D721Med (cell line): ENCODE results near the gene FAHD1.

Experiments
- DNase-seq: peaks from one replicate; pipeline ENCODE4 v3.0.0; 2011; ENCODE audit warnings: low spot score; ENCODE audit not compliant: insufficient read length
- FAIRE-seq: peaks from 2 replicates; lab custom pipeline; 2011; peaks lifted over from hg19 to GRCh38; lab: Jason Lieb, UNC
- TF ChIP-seq, protein P1 (sequence below): IDR thresholded peaks from 2 replicates; pipeline ENCODE4 v1.5.1; 2012; ENCODE audit warnings: mild to moderate bottlenecking, control low read depth; ENCODE audit not compliant: insufficient read depth; ENCODE audit errors: missing control alignments

FAHD1 gene

DNA sequence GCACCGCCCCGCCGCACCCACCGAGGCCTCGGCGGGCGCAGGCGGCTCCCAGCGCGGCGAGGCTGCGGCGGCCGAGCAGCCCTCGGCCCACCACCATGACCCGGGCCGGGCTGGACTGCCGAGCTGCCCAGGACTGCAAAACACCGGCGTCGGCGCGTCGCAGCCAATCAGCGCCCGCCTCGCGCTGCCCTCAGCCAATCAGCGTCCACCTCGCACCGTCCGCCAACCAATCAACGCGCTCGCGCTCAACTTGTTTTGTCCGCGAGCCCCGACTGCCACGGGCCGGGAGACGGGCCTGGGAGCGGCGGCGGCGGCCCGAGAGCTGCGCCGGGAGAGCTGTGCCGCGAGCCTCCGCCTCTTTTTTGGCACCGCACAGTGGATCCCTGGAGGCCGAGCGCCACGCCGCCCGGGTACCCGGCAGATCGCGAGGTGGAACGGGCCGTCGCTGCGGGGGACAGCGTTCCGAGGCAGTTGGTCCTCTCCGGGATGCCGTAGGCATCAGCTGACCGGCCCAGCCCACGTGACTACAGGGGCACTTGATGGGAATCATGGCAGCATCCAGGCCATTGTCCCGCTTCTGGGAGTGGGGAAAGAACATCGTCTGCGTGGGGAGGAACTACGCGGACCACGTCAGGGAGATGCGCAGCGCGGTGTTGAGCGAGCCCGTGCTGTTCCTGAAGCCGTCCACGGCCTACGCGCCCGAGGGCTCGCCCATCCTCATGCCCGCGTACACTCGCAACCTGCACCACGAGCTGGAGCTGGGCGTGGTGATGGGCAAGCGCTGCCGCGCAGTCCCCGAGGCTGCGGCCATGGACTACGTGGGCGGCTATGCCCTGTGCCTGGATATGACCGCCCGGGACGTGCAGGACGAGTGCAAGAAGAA is at the start of gene FAHD1, which contains the start of gene HAGH:
Gene FAHD1 (plus strand): TSS at position 516 of the 883 bp plus-strand sequence. CDS start 33 bp downstream, at position 549.
Gene HAGH (minus strand): TSS at position 135 of the 883 bp plus-strand sequence. CDS start 38 bp downstream, at position 97.
- TF ChIP-seq, protein P1, sequence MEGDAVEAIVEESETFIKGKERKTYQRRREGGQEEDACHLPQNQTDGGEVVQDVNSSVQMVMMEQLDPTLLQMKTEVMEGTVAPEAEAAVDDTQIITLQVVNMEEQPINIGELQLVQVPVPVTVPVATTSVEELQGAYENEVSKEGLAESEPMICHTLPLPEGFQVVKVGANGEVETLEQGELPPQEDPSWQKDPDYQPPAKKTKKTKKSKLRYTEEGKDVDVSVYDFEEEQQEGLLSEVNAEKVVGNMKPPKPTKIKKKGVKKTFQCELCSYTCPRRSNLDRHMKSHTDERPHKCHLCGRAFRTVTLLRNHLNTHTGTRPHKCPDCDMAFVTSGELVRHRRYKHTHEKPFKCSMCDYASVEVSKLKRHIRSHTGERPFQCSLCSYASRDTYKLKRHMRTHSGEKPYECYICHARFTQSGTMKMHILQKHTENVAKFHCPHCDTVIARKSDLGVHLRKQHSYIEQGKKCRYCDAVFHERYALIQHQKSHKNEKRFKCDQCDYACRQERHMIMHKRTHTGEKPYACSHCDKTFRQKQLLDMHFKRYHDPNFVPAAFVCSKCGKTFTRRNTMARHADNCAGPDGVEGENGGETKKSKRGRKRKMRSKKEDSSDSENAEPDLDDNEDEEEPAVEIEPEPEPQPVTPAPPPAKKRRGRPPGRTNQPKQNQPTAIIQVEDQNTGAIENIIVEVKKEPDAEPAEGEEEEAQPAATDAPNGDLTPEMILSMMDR = no peak
- no peak for FAIRE-seq

DNA sequence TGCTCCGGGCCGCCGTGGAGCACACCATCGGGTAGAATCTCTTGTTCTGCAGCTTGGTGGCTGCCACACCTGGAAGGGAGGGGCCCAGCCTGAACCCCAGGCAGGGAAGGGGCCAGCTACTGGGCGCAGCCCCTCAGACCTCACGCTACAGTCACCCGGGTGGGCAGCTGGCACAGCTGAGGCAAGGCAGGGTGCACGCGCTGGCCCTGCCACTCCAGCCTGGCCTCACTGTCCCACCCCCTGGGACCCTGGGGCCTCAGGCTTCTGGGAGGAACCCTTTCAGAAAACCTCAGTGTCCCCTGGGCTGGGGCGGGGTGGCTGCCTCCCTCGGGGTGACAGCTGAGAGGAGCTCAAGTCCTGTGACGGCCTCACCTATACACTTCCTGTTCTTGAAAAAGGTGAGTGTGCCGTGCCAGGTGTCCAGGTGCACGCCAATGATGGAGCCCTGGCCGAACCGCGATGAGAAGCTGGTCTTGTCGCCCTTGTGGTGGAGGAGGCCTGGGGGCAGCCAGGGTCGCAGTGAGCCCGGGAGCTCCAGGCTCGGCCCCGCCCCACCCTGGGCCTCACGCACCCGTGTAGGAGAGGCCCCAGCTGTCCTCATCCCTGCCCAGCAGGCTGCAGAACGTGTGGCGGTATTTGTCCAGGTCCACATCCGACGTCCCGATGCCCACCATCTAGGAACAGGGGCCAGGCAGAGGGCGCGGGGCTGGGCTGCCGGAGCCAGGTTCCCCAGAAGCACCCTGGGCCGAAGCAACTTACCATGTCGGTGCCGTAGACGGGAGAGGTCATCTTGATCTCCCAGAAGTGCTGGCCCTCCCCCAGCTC is 49.4 kb upstream of the FAHD1 start:
- FAIRE-seq (no peak), DNase-seq (no peak)
- TF ChIP-seq, protein P1 = no peak

More for the DNA sequence above, at the start of gene FAHD1, which contains the start of gene HAGH:
- DNase-seq = peak; percentile 98

DNA sequence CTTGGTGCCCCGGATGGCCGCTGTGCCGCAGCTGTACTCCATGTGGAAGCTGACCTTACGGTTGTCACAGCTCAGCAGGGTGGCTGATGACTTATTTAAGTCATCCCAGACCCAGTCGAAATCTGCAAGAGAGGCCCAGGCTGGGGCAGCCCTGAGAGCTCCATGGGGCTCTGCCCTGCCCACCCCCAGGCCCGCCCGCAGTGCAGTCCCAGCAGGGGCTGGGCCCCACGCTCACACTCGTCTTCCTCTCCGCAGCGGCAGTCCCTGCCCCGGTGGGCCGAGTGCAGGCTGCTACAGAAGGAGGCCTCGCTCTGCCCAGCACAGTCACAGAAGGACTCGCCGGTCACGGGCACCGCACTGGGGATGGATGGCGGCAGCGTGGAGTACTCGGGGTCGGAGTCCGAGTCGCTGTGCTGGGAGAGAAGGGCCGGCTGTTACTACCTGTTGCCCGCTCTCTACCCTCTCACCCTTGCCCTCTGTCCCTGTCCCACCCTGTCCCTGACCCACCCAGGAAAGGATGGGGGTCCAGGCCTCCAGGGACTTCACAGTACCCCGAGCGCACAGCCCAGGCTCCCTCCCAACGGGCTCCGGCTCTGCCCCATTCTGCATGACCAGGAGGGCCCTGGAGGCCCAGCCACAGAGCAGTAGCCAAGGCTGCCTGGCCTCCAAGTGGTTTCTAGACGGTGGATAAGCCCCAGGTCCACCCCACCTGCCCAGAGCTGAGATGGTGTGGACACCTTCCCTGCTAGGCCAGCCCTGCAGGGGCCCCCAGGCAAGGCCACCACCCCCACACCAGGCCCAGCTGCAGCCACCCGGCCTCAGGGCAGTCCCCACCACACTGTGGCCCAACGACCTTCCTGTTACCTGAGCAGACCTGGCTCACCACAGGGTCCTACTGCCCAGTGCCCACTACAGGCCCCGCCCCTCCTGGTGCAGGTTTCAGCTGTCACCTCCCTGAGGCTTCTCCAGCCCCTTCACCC is 48.5 kb upstream of the FAHD1 start:
- TF ChIP-seq, protein P1 = no peak
- DNase-seq = no peak
- no peak for FAIRE-seq

DNA sequence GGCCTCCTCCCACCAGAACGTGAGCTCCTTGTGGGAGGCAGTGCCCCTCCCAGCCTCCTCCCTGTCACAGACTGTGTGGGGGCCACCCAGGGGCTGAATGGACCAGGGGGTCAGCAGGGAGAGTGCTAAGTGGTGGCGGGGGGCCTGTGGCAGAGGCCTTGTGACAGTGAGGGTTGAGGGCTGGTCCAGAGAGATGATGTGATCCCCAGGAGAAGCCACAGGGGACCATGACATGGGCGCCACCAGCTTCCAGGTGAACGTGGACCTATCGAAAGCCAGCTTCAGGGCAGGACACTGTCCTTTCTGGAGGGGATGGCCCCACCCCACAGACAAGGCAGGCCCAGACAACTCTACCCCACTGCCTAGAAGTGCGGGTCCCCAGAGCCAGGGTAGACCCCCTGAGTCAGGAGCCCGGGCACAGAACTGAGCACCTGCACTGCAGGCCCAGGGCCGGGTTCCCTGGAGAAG is 47.7 kb upstream of the FAHD1 start:
- DNase-seq = no peak
- no peak for FAIRE-seq
- TF ChIP-seq, protein P1 = no peak

DNA sequence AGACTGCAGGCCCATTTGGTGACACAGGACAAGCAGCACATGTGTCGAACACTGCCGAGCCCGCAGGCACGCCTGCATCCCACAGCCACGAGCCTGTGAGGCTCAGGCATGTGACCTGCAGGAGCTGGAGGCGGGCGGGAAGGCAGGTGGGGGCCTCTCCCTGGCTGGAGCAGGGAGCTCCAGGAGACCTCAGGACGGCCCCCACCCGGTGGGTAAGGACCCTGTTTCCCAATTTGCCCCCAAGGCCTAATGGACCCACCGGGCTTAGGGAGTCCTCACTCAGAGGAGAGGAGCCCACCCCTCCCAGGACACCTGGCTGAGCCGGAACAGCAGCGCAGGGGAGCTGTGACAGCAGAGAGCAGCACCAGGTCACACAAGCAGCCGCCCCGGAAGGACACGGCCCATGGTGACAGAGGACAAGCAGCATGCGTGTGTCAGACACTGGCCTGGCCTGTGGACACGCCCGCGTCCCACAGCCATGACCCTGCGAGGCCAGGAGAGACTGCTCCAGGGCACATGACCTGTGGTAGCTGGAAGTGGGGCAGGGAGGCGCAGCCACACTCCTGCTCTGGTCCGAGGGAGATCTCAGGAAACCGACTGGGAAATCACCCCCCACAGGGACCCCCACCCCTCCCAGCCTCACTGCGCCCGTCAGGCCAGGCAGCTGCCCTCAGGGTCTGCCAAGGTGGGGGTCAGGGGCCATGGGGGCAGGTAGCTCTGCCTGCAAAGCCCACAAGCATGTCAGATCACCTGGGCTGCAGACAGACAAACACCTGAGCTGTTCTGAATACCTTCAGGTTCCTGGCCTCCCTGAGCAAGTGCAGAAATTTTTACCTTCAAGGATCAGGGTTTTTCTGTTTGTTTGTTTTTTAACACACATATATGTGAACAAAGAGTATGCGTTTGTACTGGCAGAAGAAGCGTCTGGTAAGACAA is 47.0 kb upstream of the FAHD1 start:
- TF ChIP-seq, protein P1 = no peak
- FAIRE-seq (no peak), DNase-seq (no peak)
